Colon (tissue), 2 donors: ENCODE measurements around the gene OR8A1.

Source experiments
- FAIRE-seq: peaks from 2 replicates; lab custom pipeline; 2012; peaks lifted over from hg19 to GRCh38; lab: Jason Lieb, UNC
- donor health status: control.
- donor health status: control.

The OR8A1 gene

GRCh38 chr11:124569697-124570096 is at the start of gene OR8A1:
Gene OR8A1, plus strand, starts transcription at chr11:124569997. Its CDS starts 123 bp downstream, at chr11:124570120.
- FAIRE-seq = no peak

- no peak for FAIRE-seq
Measured at GRCh38 chr11:124520550-124520854, 49.3 kb upstream of the OR8A1 start.

GRCh38 chr11:124533626-124534025 is 36.2 kb upstream of the OR8A1 start:
- no peak for FAIRE-seq

GRCh38 chr11:124534051-124534450 is 35.7 kb upstream of the OR8A1 start:
- FAIRE-seq = no peak

GRCh38 chr11:124535552-124536232 is 34.1 kb upstream of the OR8A1 start:
- no peak for FAIRE-seq

- no peak for FAIRE-seq
Measured at GRCh38 chr11:124536520-124536919, 33.3 kb upstream of the OR8A1 start.

- FAIRE-seq = no peak
Measured at GRCh38 chr11:124538019-124538418, 31.8 kb upstream of the OR8A1 start.

GRCh38 chr11:124541204-124541603 is 28.6 kb upstream of the OR8A1 start:
- FAIRE-seq = no peak

- no peak for FAIRE-seq
Measured at GRCh38 chr11:124543145-124543544, 26.7 kb upstream of the OR8A1 start.

- FAIRE-seq = no peak
Measured at GRCh38 chr11:124543554-124543953, 26.2 kb upstream of the OR8A1 start, which contains the start of gene OR8B12. Gene OR8B12, minus strand, starts transcription at chr11:124543654. Its CDS starts 0 bp downstream, at chr11:124543654.

GRCh38 chr11:124551189-124551588 is 18.6 kb upstream of the OR8A1 start:
- no peak for FAIRE-seq

- FAIRE-seq = no peak
Measured at GRCh38 chr11:124551987-124552386, 17.8 kb upstream of the OR8A1 start.

- FAIRE-seq = no peak
Measured at GRCh38 chr11:124556828-124557227, 13.0 kb upstream of the OR8A1 start.

GRCh38 chr11:124570160-124570559 is 363 bp downstream of the OR8A1 start:
- no peak for FAIRE-seq

GRCh38 chr11:124577716-124578427 is 8.1 kb downstream of the OR8A1 start:
- FAIRE-seq = no peak

GRCh38 chr11:124578761-124579160 is 9.0 kb downstream of the OR8A1 start:
- FAIRE-seq = no peak

GRCh38 chr11:124581817-124582216 is 12.0 kb downstream of the OR8A1 start:
- no peak for FAIRE-seq

GRCh38 chr11:124582565-124582964 is 12.8 kb downstream of the OR8A1 start:
- no peak for FAIRE-seq

- FAIRE-seq = no peak
Measured at GRCh38 chr11:124583781-124584180, 14.0 kb downstream of the OR8A1 start.

- FAIRE-seq = no peak
Measured at GRCh38 chr11:124584681-124585372, 15.0 kb downstream of the OR8A1 start.

- no peak for FAIRE-seq
Measured at GRCh38 chr11:124586238-124586860, 16.6 kb downstream of the OR8A1 start.

- FAIRE-seq = no peak
Measured at GRCh38 chr11:124591430-124591829, 21.6 kb downstream of the OR8A1 start.

- FAIRE-seq = no peak
Measured at GRCh38 chr11:124592627-124593026, 22.8 kb downstream of the OR8A1 start.
